Camera-type eye (tissue), 1 donor: Measurements from ENCODE around the gene HIBCH. TPM values are rescaled to one million over a fixed set of nuclear protein-coding genes. Genes with fewer than 3 reads are reported as not detected.

Experiments
- total RNA-seq: library from RNA; depleted of rRNA; stranded (reverse); fragments of >200 nt; gene quantifications from one replicate; pipeline ENCODE4 v1.2.3, GENCODE V29; 2014

Gene HIBCH
- total RNA-seq, result 44.6 TPM

GRCh38 chr2:190319555-190320498 is at the start of gene HIBCH:
HIBCH (minus strand) TSS chr2:190319826; CDS start chr2:190319750, 76 bp downstream.

GRCh38 chr2:190343536-190344275 is 24.1 kb upstream of the HIBCH start, which contains the start of gene INPP1:
INPP1 (plus strand) TSS chr2:190343589; CDS start chr2:190360103, 16,514 bp downstream.

Other genes with a start within 250 kb of the HIBCH start
- gene INPP1, start 23.8 kb upstream of the HIBCH start, total RNA-seq, result 17.2 TPM
- gene MFSD6, start 88.5 kb upstream of the HIBCH start, total RNA-seq, result 33.6 TPM
- gene NEMP2, start 214.9 kb upstream of the HIBCH start, total RNA-seq, result 11.5 TPM